DLD1 (cell line): ENCODE data around the gene SLC6A17.

Experiments
- in situ Hi-C: cut with HindIII; loops from 2 replicates; pipeline ENCODE4 v1.10.0; 2017; ENCODE audit warnings: low sequenced_read_pairs

Gene SLC6A17

GRCh38 chr1:110216844-110217444, 66.7 kb downstream of the SLC6A17 start:
- in situ Hi-C loops, result no loop called here

GRCh38 chr1:110218137-110218536, 67.8 kb downstream of the SLC6A17 start:
- in situ Hi-C loops, result no loop called here

DNA sequence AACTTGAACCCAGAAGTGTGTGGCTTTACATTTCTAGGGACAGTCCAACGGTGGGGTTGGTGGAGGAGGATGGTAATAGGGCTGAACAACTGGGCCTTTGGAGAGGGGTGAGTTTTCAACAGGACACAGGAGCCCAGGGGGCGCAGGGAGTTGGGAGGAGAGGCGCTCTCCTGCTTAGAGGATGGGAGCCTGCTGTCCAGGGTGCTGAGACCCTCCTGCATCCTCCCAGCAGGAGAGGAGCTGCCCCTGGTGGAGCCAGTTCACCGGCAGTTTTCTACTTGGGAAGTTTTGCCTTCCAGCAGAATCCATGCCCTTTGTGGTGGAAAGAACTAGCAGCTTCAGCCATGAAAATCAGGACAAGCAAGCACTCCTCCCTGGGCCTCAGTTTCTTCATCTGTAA, 68.4 kb downstream of the SLC6A17 start:
- in situ Hi-C loops, result no loop called here

- in situ Hi-C loops, result no loop called here
Observed at GRCh38 chr1:110220324-110220723, 70.0 kb downstream of the SLC6A17 start.

- in situ Hi-C loops, result no loop called here
Observed at GRCh38 chr1:110221119-110221518, 70.8 kb downstream of the SLC6A17 start.

- in situ Hi-C loops, result no loop called here
Observed at GRCh38 chr1:110223127-110223526, 72.8 kb downstream of the SLC6A17 start.

DNA sequence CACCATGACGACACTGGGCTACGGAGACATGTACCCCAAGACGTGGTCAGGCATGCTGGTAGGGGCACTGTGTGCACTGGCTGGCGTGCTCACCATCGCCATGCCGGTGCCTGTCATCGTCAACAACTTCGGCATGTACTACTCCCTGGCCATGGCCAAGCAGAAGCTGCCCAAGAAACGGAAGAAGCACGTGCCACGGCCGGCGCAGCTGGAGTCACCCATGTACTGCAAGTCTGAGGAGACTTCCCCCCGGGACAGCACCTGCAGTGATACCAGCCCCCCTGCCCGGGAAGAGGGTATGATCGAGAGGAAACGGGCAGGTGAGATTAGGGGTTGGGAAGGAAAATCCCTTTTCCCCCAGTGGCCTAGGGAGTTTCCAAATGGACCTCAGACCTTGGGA, 73.3 kb downstream of the SLC6A17 start:
- in situ Hi-C loops, result no loop called here

DNA sequence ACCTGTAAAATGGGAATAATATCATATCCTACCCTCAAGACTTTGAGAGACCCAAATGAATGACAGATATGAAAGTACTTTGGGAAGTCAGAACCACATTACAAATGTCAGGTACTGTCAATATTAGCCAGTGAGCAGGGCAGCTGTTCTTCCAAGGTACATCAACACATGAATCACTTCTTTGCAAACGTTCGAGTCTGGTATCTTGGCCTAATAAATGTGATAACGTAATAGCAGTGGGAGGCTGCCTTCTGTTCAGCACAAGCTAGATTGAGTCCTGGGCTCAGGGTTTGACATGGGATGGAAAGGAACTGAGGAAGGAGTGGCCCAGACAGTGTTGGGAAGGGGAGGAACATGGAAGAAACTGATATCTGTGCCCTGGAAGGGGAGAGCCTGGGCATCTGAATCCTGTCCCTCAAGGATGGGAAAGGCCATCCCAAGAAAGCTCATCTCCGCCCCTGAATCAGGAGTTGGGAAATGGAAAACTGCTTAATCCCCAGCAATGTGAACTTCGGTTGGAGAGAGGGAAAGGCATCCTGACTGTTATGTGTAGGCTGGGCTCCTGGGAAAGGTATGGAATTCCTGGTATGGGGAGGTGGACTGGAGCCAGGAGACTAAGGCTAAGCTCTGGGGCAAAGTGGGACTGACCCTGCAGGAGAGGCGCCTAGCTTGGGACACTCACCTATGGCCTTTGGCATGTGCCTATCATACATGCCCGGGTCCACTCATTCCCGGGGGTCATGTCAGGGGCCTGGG, 74.1 kb downstream of the SLC6A17 start:
- in situ Hi-C loops, result no loop called here

GRCh38 chr1:110225212-110225611, 74.9 kb downstream of the SLC6A17 start:
- in situ Hi-C loops, result no loop called here

DNA sequence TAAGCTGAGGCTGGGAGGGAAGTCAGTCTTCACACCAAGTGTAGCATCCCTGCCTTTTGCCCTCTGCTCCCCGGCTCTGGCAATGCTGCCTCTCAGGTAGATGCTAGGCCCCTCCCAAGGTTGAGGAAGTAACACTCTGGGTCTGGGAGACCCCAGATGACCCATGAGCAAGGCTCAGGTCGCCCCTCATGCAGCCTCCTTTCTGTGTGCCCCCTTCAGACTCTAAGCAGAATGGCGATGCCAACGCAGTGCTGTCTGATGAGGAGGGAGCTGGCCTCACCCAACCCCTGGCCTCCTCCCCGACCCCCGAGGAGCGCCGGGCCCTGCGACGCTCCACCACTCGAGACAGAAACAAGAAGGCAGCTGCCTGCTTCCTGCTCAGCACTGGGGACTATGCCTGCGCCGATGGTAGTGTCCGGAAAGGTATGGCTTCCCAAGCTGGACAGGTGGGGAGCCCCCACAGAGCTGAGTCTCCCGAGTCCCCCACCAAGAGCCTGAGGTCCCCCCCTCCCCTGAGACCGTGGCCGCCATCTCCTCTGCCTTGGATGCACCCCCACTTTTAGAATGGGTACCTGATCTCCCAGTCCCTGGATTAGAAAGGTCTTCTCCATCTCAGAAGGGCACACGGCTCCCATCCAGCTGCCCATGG, 75.6 kb downstream of the SLC6A17 start:
- in situ Hi-C loops, result no loop called here

- in situ Hi-C loops, result no loop called here
Observed at GRCh38 chr1:110227774-110228173, 77.5 kb downstream of the SLC6A17 start.

GRCh38 chr1:110228381-110228780, 78.1 kb downstream of the SLC6A17 start:
- in situ Hi-C loops, result no loop called here

DNA sequence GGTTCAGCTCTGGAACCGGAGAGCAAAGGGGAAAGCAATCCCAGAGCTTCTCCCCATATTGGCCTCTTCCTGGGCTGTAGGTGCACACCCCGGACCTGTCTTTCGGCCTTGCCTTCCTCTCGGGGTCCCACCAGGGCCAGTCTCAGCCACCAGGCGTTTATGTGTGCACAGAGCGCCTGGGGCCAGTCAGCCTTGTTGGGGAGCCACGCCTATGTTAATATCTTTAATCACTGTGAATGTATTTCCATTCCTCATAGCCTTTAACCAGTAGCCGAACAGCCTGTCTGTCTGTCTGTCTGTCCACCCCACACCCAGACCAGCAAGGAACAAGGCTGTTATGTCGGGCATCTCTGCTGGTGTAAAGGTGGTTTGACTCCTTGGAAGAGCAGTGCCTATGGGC, 78.6 kb downstream of the SLC6A17 start:
- in situ Hi-C loops, result no loop called here

GRCh38 chr1:110229348-110230001, 79.2 kb downstream of the SLC6A17 start:
- in situ Hi-C loops, result no loop called here

DNA sequence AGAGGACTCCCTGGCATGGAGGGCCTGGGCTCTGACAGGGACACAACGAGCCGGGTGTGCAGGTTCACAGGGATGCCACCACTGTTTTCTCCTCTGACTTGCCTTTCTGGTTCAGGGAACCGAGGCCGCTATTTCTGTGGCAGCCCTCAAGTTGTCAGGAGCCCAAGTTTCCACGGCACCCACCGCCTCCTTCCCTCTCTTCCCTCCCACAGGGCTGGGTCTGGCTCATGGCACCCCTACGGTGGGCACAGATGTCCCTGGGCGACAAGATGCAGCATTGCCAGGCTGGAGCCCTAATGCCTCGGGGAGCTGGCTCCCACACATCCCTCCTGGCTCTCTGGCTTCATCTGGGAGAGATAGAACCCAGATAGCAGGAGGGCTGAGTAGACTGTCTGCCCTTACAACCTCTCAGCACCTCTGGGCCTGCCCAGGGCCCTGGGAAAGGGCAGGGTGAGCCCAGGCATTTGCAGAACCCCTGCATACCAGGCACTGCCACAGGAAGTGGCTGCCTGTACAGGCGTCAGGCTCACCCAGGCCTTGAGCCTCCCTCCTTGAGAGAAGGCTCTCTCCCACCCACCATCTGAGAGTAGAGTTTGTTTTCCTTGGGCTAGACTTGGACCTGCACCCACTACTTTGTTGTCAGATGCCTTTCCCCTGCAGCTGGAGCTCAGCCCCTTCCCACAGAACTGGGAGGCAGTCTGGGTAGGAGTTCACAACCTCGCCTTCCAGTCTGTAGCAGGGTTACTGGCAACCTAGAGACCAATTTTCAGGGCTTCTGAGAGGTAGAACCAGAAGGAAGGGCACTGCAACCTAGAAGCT, 80.3 kb downstream of the SLC6A17 start:
- in situ Hi-C loops, result no loop called here

DNA sequence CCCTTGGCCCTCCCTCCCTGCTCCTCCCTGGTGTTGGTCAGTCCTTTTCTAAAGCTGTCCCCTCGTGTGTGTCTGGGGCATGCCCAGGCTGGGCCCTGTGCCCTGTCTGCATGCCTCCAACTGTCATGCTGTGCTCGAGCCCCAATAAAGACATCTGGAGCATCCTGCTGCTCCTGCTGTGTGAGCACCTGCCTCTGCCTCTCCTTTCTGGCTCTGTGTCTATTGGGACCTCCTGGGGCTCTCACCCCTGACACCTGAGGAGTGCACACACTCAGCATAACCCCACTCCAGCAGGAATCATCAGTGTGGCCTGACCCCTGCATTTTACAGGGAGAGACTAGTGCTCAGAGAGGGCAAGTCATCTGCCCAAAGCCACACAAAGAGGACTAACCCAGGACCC, 83.6 kb downstream of the SLC6A17 start:
- in situ Hi-C loops, result no loop called here

DNA sequence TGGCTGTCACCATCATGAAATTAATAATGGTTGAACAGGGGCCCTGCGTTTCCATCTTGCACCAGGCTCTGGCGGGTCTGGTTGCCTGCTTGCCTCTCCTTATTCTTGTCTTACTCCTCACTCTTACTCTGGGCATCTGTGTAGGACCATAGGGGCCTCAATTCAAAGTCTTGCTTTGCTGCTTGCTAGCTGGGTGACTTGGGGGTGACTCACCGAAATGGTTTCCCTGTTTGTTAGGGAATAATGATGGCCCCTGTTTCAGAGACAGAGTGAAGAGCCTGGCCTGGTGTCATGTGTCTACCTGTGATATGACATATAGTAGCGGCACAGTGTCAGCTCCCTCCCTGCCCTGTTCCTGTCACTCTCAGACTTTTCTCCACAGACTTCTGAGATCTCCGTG, 84.4 kb downstream of the SLC6A17 start:
- in situ Hi-C loops, result no loop called here

DNA sequence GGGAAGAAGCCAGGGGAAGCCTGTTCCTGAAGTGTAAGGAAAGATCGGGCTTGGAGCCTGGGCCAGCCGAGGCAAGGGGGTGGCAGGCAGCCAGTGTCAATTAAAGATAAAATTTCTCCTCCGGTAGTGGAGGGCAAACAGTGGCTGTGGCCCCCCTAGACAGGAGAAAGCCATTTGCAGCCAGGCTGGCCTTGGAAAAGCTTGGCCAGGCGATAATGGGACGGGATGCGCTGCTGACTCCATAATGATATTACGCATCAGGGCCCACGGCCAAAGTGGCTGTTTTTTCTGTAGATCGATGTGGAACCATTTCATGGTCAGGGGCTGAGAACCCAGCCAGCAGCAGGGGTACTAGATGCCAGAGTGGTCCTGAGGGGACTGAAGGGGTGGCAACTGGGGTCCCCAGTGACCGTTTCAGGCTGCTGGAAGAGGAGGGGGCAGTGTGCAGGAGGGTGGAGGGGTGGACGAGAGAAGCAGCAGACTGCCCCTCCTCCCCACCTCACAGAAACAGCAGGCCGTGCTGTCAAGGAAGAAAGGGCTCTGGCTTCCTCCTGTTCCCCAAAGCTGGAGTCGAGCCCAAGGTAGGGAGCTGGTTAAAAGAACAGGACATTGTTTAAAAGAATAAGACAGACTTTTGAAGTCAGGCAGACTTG, 85.0 kb downstream of the SLC6A17 start:
- in situ Hi-C loops, result no loop called here

DNA sequence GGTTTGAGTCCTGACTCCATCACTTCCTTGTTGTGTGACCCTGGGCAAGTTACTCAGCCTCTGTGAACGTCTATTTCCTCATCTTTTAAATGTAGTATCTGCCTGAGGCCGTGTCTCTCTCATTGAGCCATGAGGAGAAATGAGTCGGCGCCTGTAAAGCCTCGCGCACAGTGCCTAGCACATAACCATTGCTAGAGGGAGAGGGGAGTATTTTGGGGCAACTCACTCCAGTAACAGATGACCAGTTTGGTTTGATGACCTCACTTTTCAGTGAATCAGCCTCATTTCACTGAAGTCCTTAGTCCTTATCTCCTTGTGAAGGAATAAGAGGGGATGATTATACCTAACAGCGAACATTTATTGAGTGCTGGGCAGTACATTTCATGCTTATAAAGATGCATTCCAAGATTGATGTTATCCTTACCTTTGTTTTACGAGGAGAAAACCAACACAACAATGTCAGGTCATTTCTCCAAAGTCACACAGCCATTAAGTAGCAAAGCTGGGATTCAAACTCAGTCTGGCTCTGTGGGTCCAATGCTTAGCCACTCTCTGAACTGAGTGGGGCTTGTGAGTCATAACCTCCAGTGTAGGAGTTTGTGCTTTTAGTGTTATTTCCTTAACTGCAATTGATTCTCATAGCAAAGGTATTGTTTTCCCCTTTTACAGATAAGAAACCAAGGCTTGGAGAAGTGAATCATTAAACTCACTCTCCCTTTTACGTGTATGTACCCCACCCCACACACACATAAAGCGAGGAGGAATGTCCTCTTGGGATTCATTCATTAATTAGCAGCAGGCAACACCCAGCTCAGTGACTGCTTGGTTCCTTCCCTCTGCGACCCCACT, 85.8 kb downstream of the SLC6A17 start:
- in situ Hi-C loops, result no loop called here
